Daoy (cell line): ENCODE data around the gene DBH. TPM values are rescaled to one million over a fixed set of nuclear protein-coding genes. Genes with fewer than 3 reads are reported as not detected.

Source experiments
- DNase-seq: peaks from one replicate; pipeline ENCODE4 v3.0.0-alpha.2; 2015; ENCODE audit warnings: low read depth
- total RNA-seq: library from RNA; depleted of rRNA; stranded (reverse); fragments of >200 nt; shearing (Covaris generic); gene quantifications from 2 replicates; pipeline ENCODE4 v1.2.3, GENCODE V29; 2014; rRNA removed

The DBH gene
- total RNA-seq, 1 experiment from 2014 or later = not detected

DNA sequence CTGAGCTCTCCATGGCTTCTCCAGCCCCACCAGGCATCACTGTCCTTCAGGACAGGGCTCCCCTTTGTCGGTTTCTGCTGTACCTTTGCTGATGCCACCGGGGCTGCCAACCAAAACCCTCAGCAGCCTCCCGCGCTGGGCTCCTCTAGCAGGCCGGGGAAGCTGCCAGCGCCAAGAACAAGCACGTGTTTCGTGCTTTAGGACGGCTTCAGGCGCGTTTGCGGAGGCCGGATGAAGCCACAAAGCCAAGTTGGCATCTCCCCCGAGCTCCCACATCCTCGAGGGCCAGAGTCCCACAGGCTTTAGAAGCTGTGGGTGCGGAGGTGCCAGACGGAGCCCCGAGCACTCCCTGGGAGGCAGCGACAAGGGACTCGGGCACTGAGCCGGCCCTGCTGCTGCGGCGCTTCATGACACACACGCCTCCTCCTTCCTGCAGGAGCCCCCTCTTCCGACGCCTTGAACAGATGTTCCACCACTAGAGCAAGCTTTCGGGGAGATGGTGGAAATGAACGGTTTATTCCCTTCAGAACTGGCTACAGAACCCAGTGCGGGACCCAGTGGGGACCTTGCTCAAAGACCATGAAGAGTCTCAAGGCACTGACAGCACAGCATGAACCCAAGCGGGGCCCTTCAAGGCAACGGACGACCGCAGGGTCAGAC lies 65.3 kb downstream of the DBH start:
- no peak for DNase-seq

- DNase-seq = no peak
Observed at GRCh38 chr9:133701981-133702797, 66.0 kb downstream of the DBH start.

DNA sequence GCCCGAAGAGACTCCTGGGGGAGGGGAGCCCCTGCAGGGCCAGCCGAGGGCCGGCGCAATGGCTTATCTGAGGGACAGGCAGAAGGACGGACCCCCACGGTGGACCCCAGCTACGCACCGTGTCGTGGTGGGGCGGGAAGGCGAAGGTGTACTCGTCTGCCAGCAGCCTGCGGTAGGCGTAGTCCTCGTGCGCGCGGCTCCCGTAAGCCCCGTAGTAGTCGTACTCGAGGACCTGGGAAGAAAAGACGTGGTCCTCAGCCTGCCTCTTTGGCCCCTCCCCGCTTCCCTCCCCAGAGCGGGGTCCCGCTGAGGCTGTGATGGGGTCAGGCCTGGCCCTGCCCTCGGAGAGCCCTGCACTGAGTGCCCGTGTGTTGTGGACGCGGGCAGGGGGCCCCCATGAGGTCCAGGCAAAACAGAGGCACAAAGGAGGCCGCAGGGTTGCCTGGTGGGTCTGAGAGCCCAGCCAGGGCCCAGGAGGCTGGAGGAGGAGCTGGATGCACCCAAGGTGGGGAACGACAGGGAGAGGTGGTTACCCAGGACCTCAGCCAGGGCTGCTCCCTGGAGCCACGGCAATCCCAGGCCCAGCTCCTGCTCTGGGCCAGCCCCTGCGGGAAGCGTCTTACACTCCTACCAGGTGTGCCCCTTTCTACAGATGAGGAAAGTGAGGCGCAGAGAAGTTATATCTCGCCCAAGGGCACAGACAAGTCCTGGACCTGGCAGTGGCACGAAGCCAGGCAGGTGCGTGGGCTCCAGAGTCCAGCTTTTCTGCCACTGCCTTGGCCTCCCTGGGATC lies 66.8 kb downstream of the DBH start:
- DNase-seq = no peak

- DNase-seq = no peak
Observed at GRCh38 chr9:133703591-133704399, 67.6 kb downstream of the DBH start.

DNA sequence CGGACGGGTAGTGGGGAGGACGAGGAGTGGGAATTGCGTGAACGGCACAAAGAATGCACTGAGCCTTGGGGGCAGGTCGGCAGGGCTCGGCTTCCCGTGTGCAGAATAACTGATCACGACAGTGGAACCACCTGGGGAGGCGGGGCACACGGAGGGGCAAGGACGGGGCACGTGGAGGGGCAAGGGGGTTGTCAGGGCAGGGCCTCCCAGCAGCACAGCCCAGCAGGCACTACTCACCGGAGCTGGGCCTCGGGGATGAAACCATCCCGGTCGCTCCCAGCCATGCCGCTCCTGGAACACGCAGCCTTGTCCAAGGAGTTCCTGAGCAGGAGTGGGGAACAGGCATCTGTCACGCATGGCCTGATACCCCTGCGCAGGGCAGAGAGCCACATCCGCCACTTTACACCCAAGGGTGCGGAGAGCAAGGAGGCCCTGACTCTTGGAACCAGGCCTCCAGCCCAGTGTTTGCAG lies 68.6 kb downstream of the DBH start:
- DNase-seq = no peak

- no peak for DNase-seq
Observed at GRCh38 chr9:133705576-133705975, 69.4 kb downstream of the DBH start.

DNA sequence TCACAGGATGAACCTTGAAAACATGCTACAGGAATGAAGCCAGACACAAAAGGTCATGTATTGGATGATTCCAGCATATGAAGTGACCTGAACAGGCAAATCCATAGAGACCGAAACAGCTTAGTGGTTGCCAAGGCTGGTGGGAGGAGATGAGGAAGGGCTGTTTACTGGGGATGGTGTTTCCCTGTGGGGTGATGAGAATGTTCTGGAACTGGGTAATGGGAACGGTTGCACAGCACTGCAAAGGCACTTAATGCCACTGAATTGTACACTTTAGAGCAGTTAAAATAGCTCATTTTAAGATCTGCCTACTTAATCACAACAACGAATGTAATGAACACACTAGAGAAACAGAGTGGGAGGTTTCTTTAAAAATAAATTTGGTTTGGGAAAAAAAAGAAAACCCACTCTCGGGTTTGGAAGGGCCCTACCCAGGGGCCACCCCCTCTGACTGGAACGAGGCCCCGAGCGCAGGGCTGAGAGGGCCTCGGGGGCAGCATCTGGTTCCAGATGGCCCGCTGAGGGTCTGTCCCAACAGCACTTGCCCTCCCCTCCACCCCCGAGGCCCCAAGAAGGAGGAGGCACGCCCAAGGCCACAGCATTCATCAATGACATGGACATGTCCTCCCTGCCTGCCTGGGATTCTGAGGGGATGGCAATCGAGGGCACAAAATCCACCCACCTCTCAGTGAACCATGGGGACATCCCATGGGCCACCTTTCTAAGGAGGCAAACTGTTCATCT lies 70.3 kb downstream of the DBH start:
- DNase-seq = no peak

DNA sequence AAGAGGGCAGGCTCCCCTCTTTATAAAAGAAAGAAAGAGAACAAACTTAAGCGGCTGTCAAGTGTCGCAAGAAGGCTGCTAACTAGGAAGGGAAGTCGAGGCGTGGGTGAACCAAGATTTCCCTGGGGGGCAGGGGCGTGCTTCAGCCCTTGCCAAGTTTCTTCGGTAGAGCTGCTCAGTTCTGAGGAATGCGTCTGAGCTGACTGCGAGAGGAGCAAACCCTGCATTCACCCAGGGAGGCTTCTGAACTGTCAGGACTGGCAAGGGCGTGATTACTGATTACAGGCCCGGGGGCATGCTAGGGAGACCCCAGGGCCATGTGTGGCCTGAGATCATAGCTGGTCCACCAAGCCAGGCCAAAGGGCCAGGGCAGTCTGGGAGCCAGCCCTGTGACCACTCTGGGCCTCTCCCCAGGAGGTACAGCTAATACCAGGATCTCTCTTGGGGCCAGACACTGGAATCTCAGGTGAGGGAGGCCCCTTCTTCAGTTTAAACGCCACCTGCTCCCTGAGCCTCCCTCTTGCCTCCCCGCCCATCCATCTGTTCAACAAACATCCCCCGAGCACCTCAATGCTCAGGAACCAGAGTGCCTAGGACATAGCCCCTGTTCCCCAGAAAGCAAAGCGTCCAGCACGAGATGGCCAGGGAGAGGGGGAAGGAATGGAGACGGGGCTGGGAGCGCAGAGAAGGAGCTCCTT lies 71.1 kb downstream of the DBH start:
- peak; percentile 55 for DNase-seq

DNA sequence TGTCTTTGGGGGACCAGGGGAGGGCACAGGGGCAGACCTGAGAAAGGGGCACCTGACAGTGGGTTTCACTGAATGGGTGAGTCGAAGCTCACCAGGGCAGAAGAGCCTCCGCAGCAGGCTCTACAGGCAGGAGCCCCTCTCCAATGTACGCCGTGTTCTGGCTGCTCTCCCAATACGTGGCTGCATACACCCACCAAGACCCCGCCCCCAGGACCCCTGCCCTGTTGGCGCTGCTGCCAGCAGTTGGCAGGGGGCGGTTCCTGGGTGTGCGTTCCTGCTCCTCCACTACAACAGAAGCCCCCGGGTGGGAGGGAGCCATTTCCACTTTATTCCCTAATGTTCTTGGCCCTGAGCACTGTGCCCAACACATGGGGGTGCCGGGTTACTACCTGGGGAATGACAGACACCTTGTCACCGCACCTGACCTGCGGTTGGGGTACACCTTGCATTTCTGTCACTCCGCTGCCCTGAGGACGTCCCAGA lies 71.6 kb downstream of the DBH start:
- DNase-seq = no peak

DNA sequence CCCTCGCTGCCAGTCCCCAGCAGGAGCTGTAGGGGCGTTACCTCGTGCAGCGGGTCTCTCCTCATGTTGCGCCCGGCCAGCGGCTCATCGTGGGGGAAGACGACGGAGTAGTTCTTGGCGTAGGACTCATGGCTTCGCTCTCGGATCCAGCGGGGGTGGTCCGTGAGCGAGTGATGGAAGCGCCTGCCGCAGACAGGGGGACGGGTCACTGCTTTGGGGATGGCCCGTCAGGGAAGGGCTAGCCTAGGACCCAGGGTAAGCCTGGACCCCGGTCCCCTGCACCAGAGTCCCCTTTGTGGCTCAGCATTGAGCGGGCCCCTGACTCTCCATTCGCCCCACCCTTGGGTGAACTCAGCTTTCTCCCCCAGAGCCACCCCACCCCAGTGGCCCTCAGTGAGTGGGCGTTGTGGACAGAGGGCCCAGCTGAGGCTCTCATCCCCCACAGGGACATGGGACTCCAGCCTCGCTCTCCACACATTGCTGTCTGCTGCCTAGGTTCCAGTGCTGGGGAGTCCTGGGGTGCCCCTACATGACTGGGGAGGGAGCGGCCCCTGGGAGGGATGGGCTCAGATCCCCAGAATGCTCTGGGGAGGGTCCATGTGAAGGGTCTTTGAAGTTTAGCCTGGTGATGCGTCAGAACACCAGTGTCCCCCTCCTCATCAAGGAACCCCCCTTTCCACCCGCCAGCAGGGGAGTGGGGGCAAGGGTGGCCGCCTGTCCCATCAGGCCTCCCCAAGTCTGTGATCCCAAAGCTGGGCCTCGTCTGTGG lies 72.3 kb downstream of the DBH start:
- no peak for DNase-seq

Other genes with a start within 250 kb of the DBH start
- 30.4 and 32.8 TPM in 2 replicates for gene REXO4, start 218.4 kb upstream of the DBH start, total RNA-seq
- gene ADAMTS13, start 214.0 kb upstream of the DBH start, total RNA-seq = 0.27 and 1.3 TPM in 2 replicates
- 2.6 and 3.8 TPM in 2 replicates for gene CACFD1, start 176.4 kb upstream of the DBH start, total RNA-seq
- 29.2 and 30.9 TPM in 2 replicates for gene SLC2A6, start 157.3 kb upstream of the DBH start, total RNA-seq
- gene MYMK, start 111.4 kb upstream of the DBH start, total RNA-seq = not detected in 2 replicates
- 0.03 TPM in 1 of 2 replicates, not detected in the other for gene ADAMTSL2, start 101.7 kb upstream of the DBH start, total RNA-seq
- not detected in 2 replicates for gene FAM163B, start 27.0 kb upstream of the DBH start, total RNA-seq
- 0.45 and 1.2 TPM in 2 replicates for gene SARDH, start 102.0 kb downstream of the DBH start, total RNA-seq